Body of pancreas (tissue), 4 donors: Measurements from ENCODE around the gene ATXN7L2. TPM values are rescaled to one million over a fixed set of nuclear protein-coding genes. Genes with fewer than 3 reads are reported as not detected.

ENCODE experiments used
- ATAC-seq: fragments of 150-250 bp; one replicate; pipeline ENCODE4 v1.9.1; 2016
- DNase-seq, 4 donors: peaks; one replicate each; pipeline ENCODE4 v3.0.0-alpha.2; 2019
- H3K27ac ChIP-seq, 4 donors: fragments of 200-600 bp; sonication (generic); 1 replicate in 3 of 4; 2 replicates in 1 of 4; pipeline versions ENCODE4 v1.5.1 to v1.6.1; 2016 to 2019; ENCODE audit warnings: mild to moderate bottlenecking in 1 of 4, mixed read lengths in 1 of 4, moderate library complexity in 1 of 4
- H3K27me3 ChIP-seq, 2 donors: fragments of 200-600 bp; sonication (generic); one replicate each; pipeline ENCODE4 v1.6.0; 2016; ENCODE audit warnings: mild to moderate bottlenecking in 1 of 2
- H3K36me3 ChIP-seq, 2 donors: fragments of 200-600 bp; sonication (generic); replicated peaks in 1 of 2; 2 replicates each; pipeline ENCODE4 v1.5.1; 2016; ENCODE audit warnings: low read depth in 2 of 2; ENCODE audit not compliant: insufficient read depth in 1 of 2
- H3K4me1 ChIP-seq: fragments of 200-600 bp; sonication (generic); one replicate; pipeline ENCODE4 v1.6.0; 2016
- H3K4me3 ChIP-seq, 2 donors: fragments of 200-600 bp; sonication (generic); 1 replicate in 1 of 2; 2 replicates in 1 of 2; pipeline ENCODE4 v1.5.1; 2016 to 2019
- H3K9me3 ChIP-seq, 3 donors: fragments of 200-600 bp; sonication (generic); 1 replicate in 2 of 3; 2 replicates in 1 of 3; pipeline ENCODE4 v1.5.1; 2016
- CTCF ChIP-seq, 7 experiments: fragments of 450-650 bp in 4 of 7; fragments of 200-600 bp in 3 of 7; sonication (generic) in 3 of 7; IDR thresholded peaks; one replicate each; pipeline ENCODE4 v1.5.1; 2016 to 2019; ENCODE audit warnings: antibody characterized with exemption in 7 of 7
- POLR2A ChIP-seq, 3 donors: fragments of 450-650 bp; IDR thresholded peaks; one replicate each; pipeline ENCODE4 v1.6.1; 2016; ENCODE audit warnings: antibody characterized with exemption in 3 of 3, mild to moderate bottlenecking in 2 of 3
- WGBS, 2 donors: methylation state at CpG; one replicate each; pipeline ENCODE4 v1.1.5; 2017; 5-methylcytosine and 5-hydroxymethylcytosine counted together
- intact Hi-C: fragments of 100-400 bp; cut with DNase I; formaldehyde crosslinking; loops from one replicate; pipeline ENCODE4 v1.15.1; 2023
- total RNA-seq, 2 donors: library from RNA; depleted of rRNA; stranded (reverse); fragments of >200 nt; gene quantifications; one replicate each; pipeline ENCODE4 v1.1.0, GENCODE V29; 2016

ATXN7L2 gene
- total RNA-seq, 2 donors from 2014 or later = 2.6 to 5.9 TPM

GRCh38 chr1:109527098-109527811 is 43.5 kb downstream of the ATXN7L2 start:
- no peak overlapping the region for H3K27ac ChIP-seq
- intact Hi-C loops = loop anchor here (5.0 kb wide), 1 partner anchor 40 kb away; no protein-coding TSS in a partner anchor
- no peak for TF ChIP-seq CTCF (IDR thresholded peaks at IDR 0.05)
- TF ChIP-seq POLR2A (IDR thresholded peaks at IDR 0.05) = no peak
- H3K4me1 ChIP-seq = peaks cover 5% of the 10 kb centered on the region
- no peaks in the 10 kb centered on the region for H3K36me3 ChIP-seq
- no peak for ATAC-seq
- 61 to 62% methylated on average over 14 of the region's 14 CpGs for WGBS, 2 donors
- H3K27me3 ChIP-seq = no peaks in the 10 kb centered on the region
- DNase-seq = no peak
- H3K4me3 ChIP-seq = no peak overlapping the region
- no peaks in the 10 kb centered on the region for H3K9me3 ChIP-seq

- 65 to 80% methylated on average over 6 to 9 of the region's 9 CpGs for WGBS, 2 donors
Observed at GRCh38 chr1:109527846-109528695, 44.4 kb downstream of the ATXN7L2 start.

GRCh38 chr1:109528712-109529111 is 45.0 kb downstream of the ATXN7L2 start:
- no peaks in the 10 kb centered on the region for H3K36me3 ChIP-seq
- 77 to 81% methylated on average over 3 of the region's 3 CpGs for WGBS, 2 donors
- H3K9me3 ChIP-seq = no peaks in the 10 kb centered on the region
- H3K27ac ChIP-seq = no peak overlapping the region
- no peaks in the 10 kb centered on the region for H3K27me3 ChIP-seq
- no peak overlapping the region for H3K4me3 ChIP-seq
- peaks cover 11% of the 10 kb centered on the region for H3K4me1 ChIP-seq
- no peak for DNase-seq
- ATAC-seq = no peak
- TF ChIP-seq CTCF (IDR thresholded peaks at IDR 0.05) = no peak
- no peak for TF ChIP-seq POLR2A (IDR thresholded peaks at IDR 0.05)
- intact Hi-C loops = loop anchor here (5.0 kb wide), 1 partner anchor 41 kb away; no protein-coding TSS in a partner anchor

More at GRCh38 chr1:109527846-109528695, 44.4 kb downstream of the ATXN7L2 start:
- Histone ChIP-seq H3K27me3 (no peaks in the 10 kb centered on the region), H3K36me3 (no peaks in the 10 kb centered on the region), H3K4me3 (no peak overlapping the region), H3K4me1 (peaks cover 11% of the 10 kb centered on the region), H3K9me3 (no peaks in the 10 kb centered on the region), H3K27ac (no peak overlapping the region)
- TF ChIP-seq CTCF (IDR thresholded peaks at IDR 0.05) (no peak), POLR2A (IDR thresholded peaks at IDR 0.05) (no peak)
- DNase-seq (no peak), ATAC-seq (no peak)
- intact Hi-C loops = loop anchor here (5.0 kb wide), 1 partner anchor 41 kb away; no protein-coding TSS in a partner anchor

- H3K27ac ChIP-seq = no peak overlapping the region
- no peak overlapping the region for H3K4me3 ChIP-seq
- intact Hi-C loops = loop anchor here (5.0 kb wide), 2 partner anchors 33 to 43 kb away; no protein-coding TSS in a partner anchor
- WGBS, 2 donors = 71 to 79% methylated on average over 8 of the region's 8 CpGs
- TF ChIP-seq CTCF (IDR thresholded peaks at IDR 0.05) (no peak), POLR2A (IDR thresholded peaks at IDR 0.05) (no peak)
- no peak for DNase-seq
- H3K9me3 ChIP-seq = no peaks in the 10 kb centered on the region
- H3K36me3 ChIP-seq = no peaks in the 10 kb centered on the region
- no peaks in the 10 kb centered on the region for H3K27me3 ChIP-seq
- H3K4me1 ChIP-seq = peaks cover 11% of the 10 kb centered on the region
- ATAC-seq = no peak
Observed at GRCh38 chr1:109529881-109530456, 46.3 kb downstream of the ATXN7L2 start.
